ENCODE data around the gene MAEL.

DNA sequence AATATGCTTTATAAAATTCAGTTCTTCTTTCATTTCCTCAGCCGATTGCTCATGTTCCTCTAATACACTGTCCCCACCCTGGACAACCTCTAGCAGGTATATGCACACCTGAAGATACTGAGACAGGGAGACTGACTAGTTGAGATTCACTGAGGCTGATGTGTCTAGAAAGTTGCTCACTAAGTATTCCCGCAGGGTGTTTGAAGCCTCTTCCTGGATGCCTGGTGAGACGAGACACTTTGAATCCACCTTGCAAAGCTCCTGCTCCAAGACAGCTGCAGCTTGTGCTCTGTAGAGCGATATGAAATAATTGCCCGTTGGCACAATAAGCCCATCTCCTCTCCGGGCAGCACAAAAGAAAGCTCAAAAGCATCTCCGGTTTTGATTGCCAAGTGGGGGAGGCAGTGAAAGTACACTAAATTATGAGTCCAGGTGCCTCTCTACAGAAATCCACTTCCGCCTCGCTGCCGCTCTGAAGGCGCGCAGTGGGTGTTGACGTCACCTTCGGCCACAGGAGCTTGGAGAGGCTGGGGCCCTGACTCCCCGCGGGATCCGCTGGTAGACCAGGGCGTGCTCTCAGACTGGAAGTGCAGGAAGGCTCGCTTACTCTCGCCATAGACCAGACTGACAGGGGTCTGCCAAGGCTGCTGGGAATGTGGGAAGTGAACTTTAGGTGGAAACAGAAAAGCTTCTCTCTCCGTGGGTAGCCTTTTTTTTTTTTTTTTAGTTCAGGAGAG, 54.8 kb downstream of the MAEL start:
- TF ChIP-seq, protein P1, sequence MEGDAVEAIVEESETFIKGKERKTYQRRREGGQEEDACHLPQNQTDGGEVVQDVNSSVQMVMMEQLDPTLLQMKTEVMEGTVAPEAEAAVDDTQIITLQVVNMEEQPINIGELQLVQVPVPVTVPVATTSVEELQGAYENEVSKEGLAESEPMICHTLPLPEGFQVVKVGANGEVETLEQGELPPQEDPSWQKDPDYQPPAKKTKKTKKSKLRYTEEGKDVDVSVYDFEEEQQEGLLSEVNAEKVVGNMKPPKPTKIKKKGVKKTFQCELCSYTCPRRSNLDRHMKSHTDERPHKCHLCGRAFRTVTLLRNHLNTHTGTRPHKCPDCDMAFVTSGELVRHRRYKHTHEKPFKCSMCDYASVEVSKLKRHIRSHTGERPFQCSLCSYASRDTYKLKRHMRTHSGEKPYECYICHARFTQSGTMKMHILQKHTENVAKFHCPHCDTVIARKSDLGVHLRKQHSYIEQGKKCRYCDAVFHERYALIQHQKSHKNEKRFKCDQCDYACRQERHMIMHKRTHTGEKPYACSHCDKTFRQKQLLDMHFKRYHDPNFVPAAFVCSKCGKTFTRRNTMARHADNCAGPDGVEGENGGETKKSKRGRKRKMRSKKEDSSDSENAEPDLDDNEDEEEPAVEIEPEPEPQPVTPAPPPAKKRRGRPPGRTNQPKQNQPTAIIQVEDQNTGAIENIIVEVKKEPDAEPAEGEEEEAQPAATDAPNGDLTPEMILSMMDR (IDR thresholded peaks at IDR 0.05; ENCODE audit: poor library complexity, severe bottlenecking) = no peak
- TF ChIP-seq RAD21 (conservative IDR thresholded peaks at IDR 0.05) (no peak), EZH2 (IDR thresholded peaks at IDR 0.05; ENCODE audit: borderline replicate concordance, insufficient read depth, low read length, poor library complexity, severe bottlenecking) (no peak), SMC3 (conservative IDR thresholded peaks at IDR 0.05; ENCODE audit: poor library complexity) (no peak), POLR2AphosphoS5 (IDR thresholded peaks at IDR 0.05) (no peak), TAF1 (IDR thresholded peaks at IDR 0.05; ENCODE audit: low read depth) (no peak), MXI1 (conservative IDR thresholded peaks at IDR 0.05; ENCODE audit: poor library complexity, severe bottlenecking) (no peak), REST (IDR thresholded peaks at IDR 0.05; ENCODE audit: borderline replicate concordance) (no peak)

Data from neural cell (in vitro differentiated cells).